ENCODE measurements around the gene GNAS-AS1.
"Not testable (repeated sequence)": the region's sequence is repeated elsewhere in the genome, so short reads cannot be mapped to it uniquely, and the experiment has no call there.

Gene GNAS-AS1

GRCh38 chr20:58829531-58829941 is 21.2 kb downstream of the GNAS-AS1 start:
- DNase-seq, result no peak

- not testable (repeated sequence) for DNase-seq
These were observed 21.9 kb downstream of the GNAS-AS1 start for GRCh38 chr20:58828804-58829203.

GRCh38 chr20:58828136-58828535 is 22.6 kb downstream of the GNAS-AS1 start:
- DNase-seq, result no peak

- no peak for DNase-seq
These were observed 24.4 kb downstream of the GNAS-AS1 start for GRCh38 chr20:58826271-58826670.

- no peak for DNase-seq
These were observed 25.3 kb downstream of the GNAS-AS1 start for GRCh38 chr20:58825450-58825849.

- no peak for DNase-seq
These were observed 25.9 kb downstream of the GNAS-AS1 start for GRCh38 chr20:58824843-58825242.

- DNase-seq, result no peak
These were observed 27.7 kb downstream of the GNAS-AS1 start for GRCh38 chr20:58822748-58823730.

- no peak for DNase-seq
These were observed 28.6 kb downstream of the GNAS-AS1 start for GRCh38 chr20:58822149-58822548.

- not testable (repeated sequence) for DNase-seq
These were observed 30.2 kb downstream of the GNAS-AS1 start for GRCh38 chr20:58820515-58820914.

- no peak for DNase-seq
These were observed 30.8 kb downstream of the GNAS-AS1 start for GRCh38 chr20:58819921-58820320.

- no peak for DNase-seq
These were observed 32.0 kb downstream of the GNAS-AS1 start for GRCh38 chr20:58818586-58819285.

- DNase-seq, result no peak
These were observed 33.0 kb downstream of the GNAS-AS1 start for GRCh38 chr20:58817748-58818147.

- DNase-seq, result no peak
These were observed 33.6 kb downstream of the GNAS-AS1 start for GRCh38 chr20:58816957-58817651.

GRCh38 chr20:58816051-58816450 is 34.7 kb downstream of the GNAS-AS1 start:
- DNase-seq, result no peak

- no peak for DNase-seq
These were observed 35.3 kb downstream of the GNAS-AS1 start for GRCh38 chr20:58815448-58815847.

- DNase-seq, result no peak
These were observed 37.3 kb downstream of the GNAS-AS1 start for GRCh38 chr20:58813369-58813768.

GRCh38 chr20:58811334-58811733 is 39.4 kb downstream of the GNAS-AS1 start:
- no peak for DNase-seq

GRCh38 chr20:58810879-58811250 is 39.8 kb downstream of the GNAS-AS1 start:
- DNase-seq, result no peak

- no peak for DNase-seq
These were observed 40.4 kb downstream of the GNAS-AS1 start for GRCh38 chr20:58810116-58810878.

GRCh38 chr20:58808271-58809046 is 42.2 kb downstream of the GNAS-AS1 start:
- no peak for DNase-seq

GRCh38 chr20:58807801-58808200 is 42.9 kb downstream of the GNAS-AS1 start:
- no peak for DNase-seq

GRCh38 chr20:58803533-58803932 is 47.2 kb downstream of the GNAS-AS1 start:
- DNase-seq, result no peak

Data from AML-193 (cell line).